Neural progenitor cell (in vitro differentiated cells): ENCODE results near the gene NEK4. TPM values are rescaled to one million over a fixed set of nuclear protein-coding genes. Genes with fewer than 3 reads are reported as not detected.

Experiments used
- DNase-seq: peaks from one replicate; pipeline ENCODE4 v3.0.0-alpha.2; 2016; ENCODE audit warnings: low spot score
- H2AFZ ChIP-seq: fragments of 200-600 bp; sonication (generic); replicated peaks from 2 replicates; pipeline ENCODE4 v1.6.1; 2016; ENCODE audit warnings: antibody characterized with exemption
- H3F3A ChIP-seq: fragments of 200-600 bp; sonication (generic); 2 replicates; pipeline ENCODE4 v1.6.1; 2016; ENCODE audit warnings: antibody characterized with exemption, low read depth
- H3K27ac ChIP-seq: fragments of 200-600 bp; sonication (generic); 2 replicates; pipeline ENCODE4 v1.5.1; 2016; ENCODE audit warnings: mild to moderate bottlenecking
- H3K27me3 ChIP-seq: fragments of 200-600 bp; sonication (generic); 2 replicates; pipeline ENCODE4 v1.6.1; 2016; ENCODE audit warnings: mild to moderate bottlenecking, moderate library complexity
- H3K36me3 ChIP-seq: fragments of 200-600 bp; sonication (generic); 2 replicates; pipeline ENCODE4 v1.5.1; 2016
- H3K4me1 ChIP-seq: fragments of 200-600 bp; sonication (generic); 2 replicates; pipeline ENCODE4 v1.6.1; 2016; ENCODE audit warnings: mixed run types
- H3K4me2 ChIP-seq: fragments of 200-600 bp; sonication (generic); 2 replicates; pipeline ENCODE4 v1.6.1; 2016
- H3K4me3 ChIP-seq: fragments of 200-600 bp; sonication (generic); 2 replicates; pipeline ENCODE4 v1.5.1; 2016
- H3K79me2 ChIP-seq: fragments of 200-600 bp; sonication (generic); 2 replicates; pipeline ENCODE4 v1.6.1; 2016; ENCODE audit warnings: low read depth
- H3K9ac ChIP-seq: fragments of 200-600 bp; sonication (generic); 2 replicates; pipeline ENCODE4 v1.6.1; 2016
- H3K9me3 ChIP-seq: fragments of 200-600 bp; sonication (generic); 2 replicates; pipeline ENCODE4 v1.5.1; 2016; ENCODE audit warnings: low read depth
- H4K20me1 ChIP-seq: fragments of 200-600 bp; sonication (generic); 2 replicates; pipeline ENCODE4 v1.6.1; 2016; ENCODE audit warnings: low read depth
- H3K27ac Mint-ChIP-seq: 3 replicates; pipeline ENCODE4 v1.8.0; 2021; ENCODE audit warnings: mixed read lengths
- H3K27me3 Mint-ChIP-seq: 2 replicates; pipeline ENCODE4 v1.8.0; 2022; ENCODE audit warnings: low read depth, mild to moderate bottlenecking, inconsistent platforms, moderate library complexity, mixed read lengths; ENCODE audit not compliant: insufficient read depth
- H3K36me3 Mint-ChIP-seq: 3 replicates; pipeline ENCODE4 v1.8.0; 2021; ENCODE audit warnings: mixed read lengths
- H3K4me1 Mint-ChIP-seq: 3 replicates; pipeline ENCODE4 v1.8.0; 2021; ENCODE audit warnings: mixed read lengths
- H3K4me3 Mint-ChIP-seq: 3 replicates; pipeline ENCODE4 v1.8.0; 2021; ENCODE audit warnings: mild to moderate bottlenecking, moderate library complexity, mixed read lengths
- H3K9me3 Mint-ChIP-seq: 3 replicates; pipeline ENCODE4 v1.8.0; 2020; ENCODE audit warnings: mixed read lengths
- EZH2 ChIP-seq: fragments of 200-600 bp; sonication (generic); IDR thresholded peaks from 2 replicates; pipeline ENCODE4 v1.6.1; 2017; ENCODE audit warnings: antibody characterized with exemption, mild to moderate bottlenecking, moderate library complexity
- EZH2phosphoT487 ChIP-seq: fragments of 200-600 bp; sonication (generic); IDR thresholded peaks from 2 replicates; pipeline ENCODE4 v1.6.1; 2017; ENCODE audit warnings: antibody characterized with exemption
- total RNA-seq: library from RNA; depleted of rRNA; stranded (reverse); fragments of >200 nt; gene quantifications from 2 replicates; pipeline ENCODE4 v1.2.3, GENCODE V29; 2015; ENCODE audit warnings: low replicate concordance
- TF ChIP-seq, protein P1 (sequence below): fragments of 200-600 bp; sonication (generic); IDR thresholded peaks from 2 replicates; pipeline ENCODE4 v1.5.1; 2017; ENCODE audit warnings: antibody characterized with exemption, mild to moderate bottlenecking

NEK4 gene
- total RNA-seq, 1 donor from 2014 or later = 41.8 TPM

- H3K9me3 Mint-ChIP-seq = no peaks in the 10 kb centered on the region
- H3K4me1 Mint-ChIP-seq = peaks cover 21% of the 10 kb centered on the region
- Histone ChIP-seq H3K9me3 (no peaks in the 10 kb centered on the region), H3F3A (no peaks in the 10 kb centered on the region), H3K36me3 (no peaks in the 10 kb centered on the region), H3K27ac (no peak overlapping the region), H2AFZ (no peak overlapping the region), H3K4me1 (no peaks in the 10 kb centered on the region), H3K4me3 (no peak overlapping the region), H4K20me1 (no peaks in the 10 kb centered on the region), H3K4me2 (no peak overlapping the region), H3K9ac (no peak overlapping the region), H3K27me3 (no peaks in the 10 kb centered on the region), H3K79me2 (no peaks in the 10 kb centered on the region)
- no peaks in the 10 kb centered on the region for H3K36me3 Mint-ChIP-seq
- no peak overlapping the region for H3K4me3 Mint-ChIP-seq
- no peak for DNase-seq
- H3K27me3 Mint-ChIP-seq = no peaks in the 10 kb centered on the region
- TF ChIP-seq, protein P1, sequence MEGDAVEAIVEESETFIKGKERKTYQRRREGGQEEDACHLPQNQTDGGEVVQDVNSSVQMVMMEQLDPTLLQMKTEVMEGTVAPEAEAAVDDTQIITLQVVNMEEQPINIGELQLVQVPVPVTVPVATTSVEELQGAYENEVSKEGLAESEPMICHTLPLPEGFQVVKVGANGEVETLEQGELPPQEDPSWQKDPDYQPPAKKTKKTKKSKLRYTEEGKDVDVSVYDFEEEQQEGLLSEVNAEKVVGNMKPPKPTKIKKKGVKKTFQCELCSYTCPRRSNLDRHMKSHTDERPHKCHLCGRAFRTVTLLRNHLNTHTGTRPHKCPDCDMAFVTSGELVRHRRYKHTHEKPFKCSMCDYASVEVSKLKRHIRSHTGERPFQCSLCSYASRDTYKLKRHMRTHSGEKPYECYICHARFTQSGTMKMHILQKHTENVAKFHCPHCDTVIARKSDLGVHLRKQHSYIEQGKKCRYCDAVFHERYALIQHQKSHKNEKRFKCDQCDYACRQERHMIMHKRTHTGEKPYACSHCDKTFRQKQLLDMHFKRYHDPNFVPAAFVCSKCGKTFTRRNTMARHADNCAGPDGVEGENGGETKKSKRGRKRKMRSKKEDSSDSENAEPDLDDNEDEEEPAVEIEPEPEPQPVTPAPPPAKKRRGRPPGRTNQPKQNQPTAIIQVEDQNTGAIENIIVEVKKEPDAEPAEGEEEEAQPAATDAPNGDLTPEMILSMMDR = no peak
- no peak for TF ChIP-seq EZH2phosphoT487
- no peak for TF ChIP-seq EZH2
- no peak overlapping the region for H3K27ac Mint-ChIP-seq
These were observed 23.2 kb upstream of the NEK4 start for GRCh38 chr3:52793702-52794611.

DNA sequence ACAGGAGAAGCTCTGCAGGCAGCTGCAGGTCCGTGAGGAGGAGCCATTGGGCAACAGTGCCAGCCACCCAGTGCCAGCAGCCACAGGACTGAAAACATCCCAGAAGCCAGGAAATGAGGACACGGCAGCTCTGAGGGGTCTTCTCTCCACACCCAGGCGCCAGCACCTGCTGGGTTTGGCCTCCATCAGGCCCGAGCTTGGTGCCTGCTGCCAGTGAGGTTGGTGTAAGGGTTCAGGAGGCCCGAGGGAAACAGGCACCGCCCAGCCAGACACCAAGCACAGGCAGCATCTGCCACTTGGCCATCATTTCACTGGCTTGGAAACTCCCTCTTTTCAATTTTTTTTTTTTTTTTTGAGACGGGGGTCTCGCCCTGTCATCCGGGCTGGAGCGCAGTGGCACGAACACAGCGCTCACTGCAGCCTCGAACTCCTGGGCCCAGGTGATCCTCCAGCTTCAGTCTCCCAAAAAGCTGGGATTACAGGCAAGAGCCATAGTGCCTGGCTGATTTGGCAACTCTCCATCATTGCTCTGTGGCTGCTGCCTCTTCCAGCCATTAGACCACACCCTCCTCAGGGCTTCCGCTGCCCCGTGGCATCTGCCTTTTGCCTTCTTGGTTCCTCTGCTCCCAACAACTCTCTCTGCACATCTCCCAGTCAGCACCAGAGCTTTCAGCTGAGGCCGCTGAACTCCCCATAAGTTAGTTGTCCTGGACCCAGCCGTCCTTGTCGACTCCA, 22.4 kb upstream of the NEK4 start:
- Mint-ChIP-seq H3K27ac (peak overlapping the region; percentile 94), H3K4me3 (no peak overlapping the region)
- TF ChIP-seq, protein P1 = no peak
- TF ChIP-seq EZH2phosphoT487 (no peak), EZH2 (no peak)

DNA sequence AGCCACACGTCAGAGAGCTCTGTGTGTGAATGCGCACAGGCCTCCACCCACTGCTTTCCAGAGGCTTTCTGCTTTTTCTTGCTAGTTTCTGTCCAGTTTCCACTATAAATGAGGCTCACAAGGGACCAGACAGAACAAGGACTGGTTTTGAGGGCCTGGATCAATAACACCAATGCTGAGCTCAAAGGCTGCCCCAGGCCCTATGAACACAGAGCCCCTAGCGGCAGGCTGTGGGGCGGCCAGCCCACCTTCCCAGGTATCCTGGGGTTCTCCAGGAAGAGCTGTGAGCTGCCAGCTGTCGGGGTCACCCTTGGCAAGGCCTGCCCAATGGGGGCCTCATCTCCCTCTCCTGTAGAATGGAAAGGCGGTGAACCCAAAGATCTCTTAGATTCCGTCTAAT, 21.7 kb upstream of the NEK4 start:
- H3K27ac Mint-ChIP-seq = peak overlapping the region; percentile 94
- Histone ChIP-seq H3F3A (no peaks in the 10 kb centered on the region), H4K20me1 (no peaks in the 10 kb centered on the region), H3K27ac (no peak overlapping the region), H3K9me3 (no peaks in the 10 kb centered on the region), H3K4me2 (no peak overlapping the region), H3K4me3 (no peak overlapping the region), H3K27me3 (no peaks in the 10 kb centered on the region), H3K4me1 (no peaks in the 10 kb centered on the region), H3K79me2 (no peaks in the 10 kb centered on the region), H2AFZ (no peak overlapping the region), H3K36me3 (no peaks in the 10 kb centered on the region), H3K9ac (no peak overlapping the region)
- no peak for TF ChIP-seq EZH2phosphoT487
- TF ChIP-seq, protein P1 = peak; percentile 56
- no peak for TF ChIP-seq EZH2
- H3K4me1 Mint-ChIP-seq = peaks cover 24% of the 10 kb centered on the region
- H3K36me3 Mint-ChIP-seq = no peaks in the 10 kb centered on the region
- H3K27me3 Mint-ChIP-seq = peaks cover 2% of the 10 kb centered on the region
- H3K4me3 Mint-ChIP-seq = no peak overlapping the region
- H3K9me3 Mint-ChIP-seq = no peaks in the 10 kb centered on the region
- DNase-seq = peak; percentile 58

More for the DNA sequence above, 22.4 kb upstream of the NEK4 start:
- Histone ChIP-seq H3K79me2 (no peaks in the 10 kb centered on the region), H3K27me3 (no peaks in the 10 kb centered on the region), H3K4me2 (no peak overlapping the region), H4K20me1 (no peaks in the 10 kb centered on the region), H3K9ac (no peak overlapping the region), H3K36me3 (no peaks in the 10 kb centered on the region), H2AFZ (no peak overlapping the region), H3K4me1 (no peaks in the 10 kb centered on the region), H3K4me3 (no peak overlapping the region), H3K27ac (no peak overlapping the region), H3F3A (no peaks in the 10 kb centered on the region), H3K9me3 (no peaks in the 10 kb centered on the region)
- DNase-seq = no peak
- Mint-ChIP-seq H3K9me3 (no peaks in the 10 kb centered on the region), H3K36me3 (no peaks in the 10 kb centered on the region), H3K4me1 (peaks cover 21% of the 10 kb centered on the region), H3K27me3 (no peaks in the 10 kb centered on the region)
